ENCODE results near the gene ZMYM4. TPM values are rescaled to one million over a fixed set of nuclear protein-coding genes. Genes with fewer than 3 reads are reported as not detected.

The ZMYM4 gene
- polyA plus RNA-seq, 1 of the 3 experiments (the other 2 are of a cell fraction): 12.2 TPM

GRCh38 chr1:35361638-35362037 is 93.1 kb downstream of the ZMYM4 start:
- Histone ChIP-seq H4K20me1 (ENCODE audit: insufficient read depth) (0 out of 2 replicates have a peak, but pooled peaks cover 4% of the 10 kb centered on the region), H3F3A (replicated peaks; ENCODE audit: insufficient read depth) (peaks cover 12% of the 10 kb centered on the region), H3K4me1 (ENCODE audit: control insufficient read depth in 1 of 2, insufficient read depth in 2 of 2, low read depth in 1 of 2, low read length in 1 of 2) (no peaks in the 10 kb centered on the region; a peak in 1 of 4 replicates), H3K9ac (no peak overlapping the region), H3K79me2 (ENCODE audit: insufficient read depth) (peaks cover 37% of the 10 kb centered on the region), H3K27ac (ENCODE audit: low read depth in 2 of 2, low read length in 1 of 2) (no peak overlapping the region), H3K4me2 (no peak overlapping the region), H3K9me2 (no peaks in the 10 kb centered on the region), H3K27me3 (ENCODE audit: insufficient read depth) (no peaks in the 10 kb centered on the region), H3K4me3 (ENCODE audit: low read depth in 2 of 2, low read length in 1 of 2) (no peak overlapping the region), H2AFZ (ENCODE audit: low read depth) (no peak overlapping the region), H3K9me3 (no peaks in the 10 kb centered on the region), H3K36me3 (replicated peaks in 1 of 2; ENCODE audit: control insufficient read depth in 1 of 2, insufficient read depth in 2 of 2, low read length in 1 of 2) (peaks cover 48 to 50% of the 10 kb centered on the region in 2 experiments)
- ChIA-PET POLR2A (no interaction called here), CTCF (no interaction called here)
- 98% methylated on average over 3 of the region's 3 CpGs for WGBS (ENCODE audit: low lambda C conversion rate)
- DNase-seq: no peak
- no peak for TF ChIP-seq RXRA (IDR thresholded peaks at IDR 0.05; ENCODE audit: borderline replicate concordance, low read depth)

GRCh38 chr1:35364741-35365140 is 96.2 kb downstream of the ZMYM4 start:
- TF ChIP-seq RCOR1 (IDR thresholded peaks at IDR 0.05; ENCODE audit: low read length): no peak
- no peak for TF ChIP-seq NRF1 (IDR thresholded peaks at IDR 0.05; ENCODE audit: low read depth, low read length)
- no peak for TF ChIP-seq EP300 (IDR thresholded peaks at IDR 0.05; ENCODE audit: borderline replicate concordance in 1 of 2, low read depth in 1 of 2, low read length in 1 of 2)
- TF ChIP-seq SMC3 (IDR thresholded peaks at IDR 0.05; ENCODE audit: low read depth, low read length): no peak
- TF ChIP-seq GATA2 (CRISPR knock-in tag; IDR thresholded peaks at IDR 0.05): no peak
- TF ChIP-seq ZBTB33 (IDR thresholded peaks at IDR 0.05; ENCODE audit: borderline replicate concordance, low read depth): no peak
- TF ChIP-seq USF1 (IDR thresholded peaks at IDR 0.05; ENCODE audit: borderline replicate concordance, low read depth): no peak
- TF ChIP-seq TEAD4 (IDR thresholded peaks at IDR 0.05; ENCODE audit: borderline replicate concordance, insufficient read depth): no peak
- no peak for TF ChIP-seq FOSL2 (IDR thresholded peaks at IDR 0.05; ENCODE audit: borderline replicate concordance, low read depth)
- no peak for TF ChIP-seq RXRA (IDR thresholded peaks at IDR 0.05; ENCODE audit: borderline replicate concordance, low read depth)
- no peak for TF ChIP-seq FOXM1 (IDR thresholded peaks at IDR 0.05; ENCODE audit: low read depth)
- no peak for TF ChIP-seq USF2 (IDR thresholded peaks at IDR 0.05; ENCODE audit: borderline replicate concordance, low read depth, low read length)
- TF ChIP-seq EZH2phosphoT487 (IDR thresholded peaks at IDR 0.05; ENCODE audit: borderline replicate concordance, low read depth): no peak
- no peak for TF ChIP-seq GABPA (IDR thresholded peaks at IDR 0.05; ENCODE audit: low read depth)
- TF ChIP-seq MEF2A (IDR thresholded peaks at IDR 0.05; ENCODE audit: borderline replicate concordance, low read depth): no peak
- TF ChIP-seq YY1 (IDR thresholded peaks at IDR 0.05; ENCODE audit: low read depth): no peak
- TF ChIP-seq ELF1 (IDR thresholded peaks at IDR 0.05): no peak
- no peak for TF ChIP-seq PBX3 (IDR thresholded peaks at IDR 0.05)
- peaks cover 49% of the 10 kb centered on the region for H3K79me2 ChIP-seq (ENCODE audit: insufficient read depth)
- no peak overlapping the region for H3K9ac ChIP-seq
- no peak overlapping the region for H3K27ac ChIP-seq (ENCODE audit: low read depth in 2 of 2, low read length in 1 of 2)
- no peaks in the 10 kb centered on the region for H3K9me3 ChIP-seq
- H3K4me2 ChIP-seq: no peak overlapping the region
- WGBS (ENCODE audit: low lambda C conversion rate): 95% methylated on average over 3 of the region's 3 CpGs
- no peak overlapping the region for H2AFZ ChIP-seq (ENCODE audit: low read depth)
- no peaks in the 10 kb centered on the region for H3K9me2 ChIP-seq
- DNase-seq: no peak
- ChIA-PET CTCF (no interaction called here), POLR2A (no interaction called here)
- H3K4me1 ChIP-seq (ENCODE audit: control insufficient read depth in 1 of 2, insufficient read depth in 2 of 2, low read depth in 1 of 2, low read length in 1 of 2): peaks cover under 1 to 1% of the 10 kb centered on the region in 2 experiments; a peak in 2 of 4 replicates
- no peaks in the 10 kb centered on the region for H4K20me1 ChIP-seq (ENCODE audit: insufficient read depth)
- H3K36me3 ChIP-seq (replicated peaks in 1 of 2; ENCODE audit: control insufficient read depth in 1 of 2, insufficient read depth in 2 of 2, low read length in 1 of 2): peaks cover 44 to 49% of the 10 kb centered on the region in 2 experiments
- no peaks in the 10 kb centered on the region for H3K27me3 ChIP-seq (ENCODE audit: insufficient read depth)
- no peak overlapping the region for H3K4me3 ChIP-seq (ENCODE audit: low read depth in 2 of 2, low read length in 1 of 2)
- peaks cover 23% of the 10 kb centered on the region for H3F3A ChIP-seq (replicated peaks; ENCODE audit: insufficient read depth)
